Measurements from ENCODE around the gene ENG. TPM values are rescaled to one million over a fixed set of nuclear protein-coding genes. Genes with fewer than 3 reads are reported as not detected.
"Not testable (repeated sequence)": the region's sequence is repeated elsewhere in the genome, so short reads cannot be mapped to it uniquely, and the experiment has no call there.

Gene ENG
- polyA plus RNA-seq, 3 donors: 74.0 to 99.8 (median 89.8) TPM

DNA sequence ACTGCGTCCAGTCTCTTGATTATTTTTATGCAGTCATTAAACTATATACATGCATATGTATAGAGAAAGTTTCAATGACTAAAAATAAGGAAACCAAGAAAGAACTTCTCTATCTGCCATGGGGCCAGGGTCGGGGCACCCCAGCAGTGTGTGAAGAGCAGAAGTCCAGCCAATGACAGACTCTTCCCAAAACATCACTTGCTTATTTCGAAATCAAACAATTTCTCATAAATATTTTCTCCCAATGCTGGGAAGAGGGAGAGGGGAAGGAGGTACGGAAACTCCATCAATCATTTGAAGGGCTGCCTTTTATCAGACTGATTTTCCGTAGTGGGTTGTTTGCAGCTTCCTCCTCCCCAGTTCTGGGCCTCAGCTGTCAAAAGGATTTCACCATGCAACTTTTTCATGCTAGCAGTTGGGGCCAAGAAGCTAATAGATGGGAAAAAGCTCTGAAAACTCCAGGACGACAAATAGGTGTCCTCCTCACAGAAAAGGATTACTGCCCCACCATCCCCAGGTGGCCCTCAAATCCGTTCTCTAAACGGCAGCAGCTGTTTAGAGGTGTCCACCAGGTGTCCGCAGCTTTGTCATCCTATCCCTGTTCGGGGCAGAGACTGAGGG lies 52.4 kb downstream of the ENG start:
- DNase-seq: no peak

DNA sequence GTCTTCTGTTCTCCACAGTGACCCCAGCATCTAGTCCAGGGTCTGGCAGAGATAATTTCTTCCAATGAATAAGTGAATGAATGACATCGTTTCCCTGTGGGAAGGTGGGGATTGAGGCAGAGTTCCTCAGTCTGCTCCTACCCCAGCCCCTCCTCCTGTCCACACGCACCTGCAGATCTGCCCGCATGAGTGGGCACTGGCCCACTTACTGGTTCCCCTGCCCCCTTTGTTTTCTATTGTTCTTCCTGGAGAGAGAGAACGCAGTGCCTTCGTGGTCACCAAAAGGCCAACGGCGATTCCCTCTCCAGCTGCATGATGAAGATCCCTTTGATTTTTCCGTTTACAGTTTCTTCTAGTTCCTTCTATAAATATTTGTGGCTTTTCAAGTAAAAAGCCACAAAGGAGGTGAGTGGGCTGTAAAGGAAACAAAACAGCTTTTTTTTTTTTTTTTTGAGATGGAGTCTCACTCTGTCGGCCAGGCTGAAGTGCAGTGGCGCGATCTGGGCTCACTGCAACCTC lies 57.5 kb downstream of the ENG start:
- no peak for DNase-seq

DNA sequence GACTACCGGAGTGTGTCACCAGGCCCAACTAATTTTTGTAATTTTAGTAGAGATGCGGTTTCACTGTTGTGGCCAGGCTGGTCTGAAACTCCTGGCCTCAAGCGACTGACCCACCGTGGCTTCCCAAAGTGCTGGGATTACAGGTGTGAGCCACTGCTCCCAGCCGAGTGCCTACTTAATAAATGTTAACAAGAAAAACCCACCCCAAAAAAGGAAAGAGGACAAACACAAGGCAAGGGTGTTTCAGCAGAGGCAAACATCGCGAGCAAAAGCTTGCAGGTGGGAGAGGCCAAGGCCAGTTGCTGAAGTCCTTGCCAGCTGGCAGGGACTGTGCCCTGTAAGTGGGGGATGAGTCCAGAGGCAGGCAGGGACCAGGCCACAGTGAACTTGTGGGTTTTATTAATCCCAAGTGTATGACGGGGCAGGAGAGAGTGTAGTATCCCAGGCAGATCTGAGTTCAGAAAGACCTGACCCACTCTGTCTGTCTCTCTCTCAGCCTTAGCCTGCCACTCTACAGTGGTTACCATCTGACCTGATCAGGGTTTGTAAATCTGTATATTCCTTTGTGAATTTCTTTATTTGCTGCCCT lies 58.1 kb downstream of the ENG start:
- DNase-seq: no peak

DNA sequence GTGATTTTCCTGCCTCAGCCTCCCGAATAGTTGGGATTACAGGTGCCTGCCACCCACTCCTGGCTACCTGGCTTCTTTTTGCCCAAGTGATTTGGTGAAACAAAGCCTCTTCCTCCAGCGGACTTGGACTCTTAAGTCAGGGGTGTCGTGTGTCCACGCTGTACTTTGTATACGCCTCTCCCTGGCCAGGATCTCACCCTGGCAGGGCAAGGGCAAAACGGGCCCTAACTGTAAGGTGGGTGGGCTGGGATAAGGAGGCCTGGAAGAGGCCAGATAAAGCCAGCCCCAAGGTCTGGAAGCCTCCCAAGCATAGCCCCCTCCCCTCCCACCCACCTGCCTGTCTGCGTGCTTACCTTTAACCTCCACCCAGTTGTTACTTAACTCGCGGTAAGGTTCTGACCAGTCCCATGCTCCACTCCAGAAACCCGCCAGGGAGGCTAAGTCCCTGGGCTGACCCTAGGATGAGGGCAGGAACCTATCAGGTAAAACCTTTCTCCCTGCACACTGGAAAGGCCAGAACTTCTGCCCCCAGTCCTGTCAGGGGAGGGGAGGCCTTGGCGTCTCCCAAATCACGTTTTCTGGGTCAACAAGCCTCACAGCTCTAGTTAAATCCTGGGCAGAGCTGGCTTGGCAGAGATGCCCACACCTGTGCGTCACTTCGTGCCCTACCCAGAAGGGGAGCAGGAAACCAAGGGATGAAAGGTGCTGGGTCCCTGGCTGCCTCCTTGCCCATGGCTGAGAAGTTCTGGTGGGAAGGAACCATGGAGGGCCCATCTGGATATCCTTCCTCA lies 60.3 kb downstream of the ENG start:
- no peak for DNase-seq

DNA sequence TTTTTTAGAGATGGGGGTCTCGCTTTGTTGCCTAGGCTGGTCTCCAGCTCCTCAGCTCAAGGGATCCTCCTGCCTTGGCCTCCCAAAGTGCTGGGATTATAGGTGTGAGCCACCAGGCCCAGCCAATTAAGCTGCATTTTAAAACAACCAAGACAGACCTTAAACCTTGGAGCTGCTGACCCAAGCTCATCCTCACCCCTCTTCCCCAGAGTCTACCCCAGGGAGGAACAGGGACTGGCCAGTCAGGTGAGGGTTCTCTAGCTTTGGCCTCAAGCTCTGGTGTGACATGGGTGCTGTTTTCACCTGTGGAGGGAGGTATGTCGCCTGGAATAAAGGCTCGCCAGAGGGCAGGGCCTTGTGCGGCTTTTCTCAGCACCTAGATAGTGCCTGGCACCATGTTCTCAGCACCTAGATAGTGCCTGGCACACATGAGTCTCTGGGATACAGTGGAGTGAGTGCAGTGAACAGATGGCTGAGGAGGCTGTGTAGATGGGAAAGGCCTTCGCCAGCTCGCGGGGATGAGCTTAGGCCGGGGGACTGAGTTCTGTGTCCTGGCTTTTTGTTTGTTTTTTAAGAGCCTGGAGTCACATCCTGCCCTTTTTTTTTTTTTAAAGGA lies 61.3 kb downstream of the ENG start:
- DNase-seq: no peak

DNA sequence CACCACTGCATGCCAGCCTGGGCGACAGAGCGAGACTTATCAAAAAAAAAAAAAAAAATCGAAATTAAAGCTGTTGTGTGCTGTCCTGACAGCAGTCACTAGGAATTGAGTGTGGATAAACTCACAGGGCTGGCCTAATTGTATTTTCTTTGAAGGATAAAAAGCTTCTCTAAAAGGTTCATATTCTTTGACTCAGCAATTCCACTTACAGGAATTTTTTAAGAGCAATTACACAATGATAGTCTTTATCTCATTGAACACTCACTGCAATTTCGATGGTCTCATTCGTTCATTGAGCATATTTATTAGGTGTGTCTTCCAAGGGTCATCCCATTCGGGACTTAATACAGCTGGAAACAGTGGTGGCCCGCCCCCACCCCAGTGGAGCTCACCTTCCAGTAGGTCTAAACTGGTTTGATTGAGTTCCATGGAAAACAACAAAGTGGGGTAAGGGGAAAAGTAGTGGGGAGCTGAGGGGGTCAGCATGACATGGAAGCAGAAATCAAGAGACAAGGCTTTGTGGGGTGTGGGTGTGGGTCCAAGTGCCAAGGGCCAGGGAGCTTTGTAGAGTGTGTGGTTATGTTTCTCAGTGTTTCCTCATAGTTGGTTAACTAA lies 61.9 kb downstream of the ENG start:
- DNase-seq: no peak

DNA sequence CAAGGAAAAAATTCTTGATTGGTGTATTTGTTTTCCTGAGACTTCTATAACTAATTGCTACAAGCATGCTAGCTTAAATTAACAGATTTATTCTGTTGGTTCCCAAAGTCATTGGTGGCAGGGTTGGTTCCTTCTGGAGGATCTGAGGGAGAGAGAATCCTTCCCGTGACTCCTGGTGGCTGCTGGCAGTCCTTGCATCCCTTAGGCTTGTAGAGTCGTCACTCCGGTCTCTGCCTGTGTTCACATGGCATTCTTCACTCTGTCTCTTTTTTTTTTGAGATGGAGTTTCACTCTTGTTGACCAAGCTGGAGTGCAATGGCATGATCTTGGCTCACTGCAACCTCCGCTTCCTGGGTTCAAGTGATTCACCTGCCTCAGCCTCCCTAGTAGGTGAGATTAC lies 63.4 kb downstream of the ENG start:
- no peak for DNase-seq

DNA sequence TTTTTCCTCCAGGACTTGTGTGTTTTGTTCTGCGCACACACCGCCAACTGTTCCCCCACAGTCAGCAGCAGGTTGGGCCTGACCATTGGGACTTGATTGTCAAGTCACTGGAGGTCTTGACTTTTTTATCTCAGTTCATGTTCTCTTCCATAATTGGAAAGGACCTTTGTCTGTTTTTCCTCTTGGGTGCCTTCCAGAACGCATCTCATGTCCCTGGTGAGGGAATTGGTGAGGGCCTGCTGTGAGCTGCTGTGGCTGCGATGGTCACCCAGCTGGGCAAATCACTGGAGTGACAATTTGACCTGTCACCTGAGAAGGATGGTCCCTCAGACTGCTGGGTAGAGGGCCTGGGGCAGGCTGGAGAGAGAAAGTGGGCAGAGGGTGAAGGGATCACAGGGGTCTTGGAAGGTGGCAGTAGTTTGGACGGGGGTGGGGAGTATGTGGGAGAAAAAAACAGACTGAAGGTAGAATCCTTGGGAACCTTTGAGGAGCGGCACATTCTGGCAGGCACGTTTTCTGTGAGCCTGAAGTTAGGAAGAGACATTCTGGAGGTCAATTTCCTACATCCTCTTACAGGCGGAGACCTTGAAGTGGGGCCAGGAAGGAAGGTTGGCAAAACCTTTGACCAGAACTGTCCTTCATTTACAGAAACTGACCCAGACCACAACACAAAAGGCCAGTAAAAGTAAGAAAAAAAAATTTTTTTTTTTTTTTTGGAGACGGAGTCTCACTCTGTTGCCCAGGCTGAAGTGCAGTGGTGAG lies 64.2 kb downstream of the ENG start:
- no peak for DNase-seq

DNA sequence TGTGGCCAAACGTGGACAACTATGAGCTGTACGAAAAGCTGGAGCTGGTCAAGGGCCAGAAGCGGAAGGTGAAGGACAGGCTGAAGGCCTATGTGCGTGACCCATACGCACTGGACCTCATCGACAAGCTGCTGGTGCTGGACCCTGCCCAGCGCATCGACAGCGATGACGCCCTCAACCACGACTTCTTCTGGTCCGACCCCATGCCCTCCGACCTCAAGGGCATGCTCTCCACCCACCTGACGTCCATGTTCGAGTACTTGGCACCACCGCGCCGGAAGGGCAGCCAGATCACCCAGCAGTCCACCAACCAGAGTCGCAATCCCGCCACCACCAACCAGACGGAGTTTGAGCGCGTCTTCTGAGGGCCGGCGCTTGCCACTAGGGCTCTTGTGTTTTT lies 65.3 kb downstream of the ENG start:
- DNase-seq: no peak

DNA sequence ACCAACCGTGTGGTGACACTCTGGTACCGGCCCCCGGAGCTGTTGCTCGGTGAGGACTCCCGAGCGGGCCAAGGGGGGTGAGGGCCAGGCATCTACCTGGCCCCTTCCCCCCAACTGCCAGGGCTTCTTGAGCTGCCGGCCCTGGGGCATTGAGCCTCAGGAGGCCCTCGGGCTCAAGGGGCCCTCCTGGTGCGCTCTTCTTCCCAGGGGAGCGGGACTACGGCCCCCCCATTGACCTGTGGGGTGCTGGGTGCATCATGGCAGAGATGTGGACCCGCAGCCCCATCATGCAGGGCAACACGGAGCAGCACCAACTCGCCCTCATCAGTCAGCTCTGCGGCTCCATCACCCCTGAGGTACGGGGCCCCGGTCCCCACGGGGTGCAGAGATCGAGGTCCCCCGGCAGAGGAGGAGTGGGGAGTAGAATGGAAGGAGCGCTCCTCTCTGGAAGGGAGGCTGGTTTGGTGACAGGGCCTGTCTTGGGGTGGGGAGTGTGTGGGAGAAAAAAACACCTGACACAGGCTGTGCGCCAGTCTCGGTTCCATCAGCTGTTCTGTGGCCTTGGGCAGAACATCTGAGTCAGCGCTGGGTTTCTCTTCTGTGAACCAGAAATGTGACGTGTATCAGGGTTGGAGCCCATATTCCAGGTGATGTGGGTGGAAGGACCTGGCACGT lies 66.0 kb downstream of the ENG start:
- DNase-seq: no peak

DNA sequence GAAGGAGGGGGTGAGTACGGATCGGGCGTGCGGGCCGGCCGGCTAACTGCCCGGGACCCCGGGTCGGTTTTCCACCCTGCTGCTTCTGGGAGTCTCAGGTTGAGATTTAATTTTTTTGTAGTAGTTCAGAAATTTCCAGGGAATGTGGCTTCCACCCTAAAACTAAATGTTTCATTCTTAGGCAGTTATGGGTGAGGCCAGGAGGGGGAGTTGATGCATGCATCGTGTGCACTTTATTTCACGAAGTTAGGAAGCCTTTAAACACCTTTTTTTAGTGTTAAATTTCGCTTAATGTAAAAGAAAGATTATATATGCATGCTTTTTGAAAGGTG lies 67.7 kb downstream of the ENG start:
- no peak for DNase-seq

DNA sequence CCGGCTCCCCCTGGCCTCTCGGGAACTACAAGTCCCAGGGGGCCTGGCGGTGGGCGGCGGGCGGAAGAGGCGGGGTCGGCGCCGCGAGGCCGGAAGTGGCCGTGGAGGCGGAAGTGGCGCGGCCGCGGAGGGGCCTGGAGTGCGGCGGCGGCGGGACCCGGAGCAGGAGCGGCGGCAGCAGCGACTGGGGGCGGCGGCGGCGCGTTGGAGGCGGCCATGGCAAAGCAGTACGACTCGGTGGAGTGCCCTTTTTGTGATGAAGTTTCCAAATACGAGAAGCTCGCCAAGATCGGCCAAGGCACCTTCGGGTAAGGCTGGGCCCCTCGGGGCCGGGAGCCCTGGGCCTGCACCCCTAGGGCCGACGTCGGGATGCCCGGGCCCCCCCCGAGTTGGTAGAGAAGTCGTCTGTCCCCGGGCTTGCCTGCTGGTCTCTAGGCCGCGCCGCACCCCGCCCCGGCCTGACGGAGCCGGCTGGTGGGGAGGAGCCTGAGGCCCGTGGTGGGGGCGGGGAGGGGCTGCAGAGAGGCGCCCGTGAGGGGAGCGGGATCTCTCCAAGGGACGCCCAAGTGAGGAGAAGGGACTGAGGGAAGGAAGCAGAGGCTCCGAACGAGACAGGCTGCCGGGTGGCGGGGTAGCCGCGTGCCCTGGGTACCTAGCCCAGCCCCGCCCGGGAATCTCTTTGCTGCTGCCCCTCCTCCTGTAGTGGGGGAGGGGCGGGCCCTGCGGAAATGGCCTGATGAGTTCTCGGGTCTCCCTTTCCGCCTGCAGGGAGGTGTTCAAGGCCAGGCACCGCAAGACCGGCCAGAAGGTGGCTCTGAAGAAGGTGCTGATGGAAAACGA lies 68.3 kb downstream of the ENG start, which contains the start of gene CDK9:
Gene CDK9 (plus strand): TSS at position 102 of the 840 bp plus-strand sequence. CDS start 115 bp downstream, at position 217.
- DNase-seq: peak; percentile 88

DNA sequence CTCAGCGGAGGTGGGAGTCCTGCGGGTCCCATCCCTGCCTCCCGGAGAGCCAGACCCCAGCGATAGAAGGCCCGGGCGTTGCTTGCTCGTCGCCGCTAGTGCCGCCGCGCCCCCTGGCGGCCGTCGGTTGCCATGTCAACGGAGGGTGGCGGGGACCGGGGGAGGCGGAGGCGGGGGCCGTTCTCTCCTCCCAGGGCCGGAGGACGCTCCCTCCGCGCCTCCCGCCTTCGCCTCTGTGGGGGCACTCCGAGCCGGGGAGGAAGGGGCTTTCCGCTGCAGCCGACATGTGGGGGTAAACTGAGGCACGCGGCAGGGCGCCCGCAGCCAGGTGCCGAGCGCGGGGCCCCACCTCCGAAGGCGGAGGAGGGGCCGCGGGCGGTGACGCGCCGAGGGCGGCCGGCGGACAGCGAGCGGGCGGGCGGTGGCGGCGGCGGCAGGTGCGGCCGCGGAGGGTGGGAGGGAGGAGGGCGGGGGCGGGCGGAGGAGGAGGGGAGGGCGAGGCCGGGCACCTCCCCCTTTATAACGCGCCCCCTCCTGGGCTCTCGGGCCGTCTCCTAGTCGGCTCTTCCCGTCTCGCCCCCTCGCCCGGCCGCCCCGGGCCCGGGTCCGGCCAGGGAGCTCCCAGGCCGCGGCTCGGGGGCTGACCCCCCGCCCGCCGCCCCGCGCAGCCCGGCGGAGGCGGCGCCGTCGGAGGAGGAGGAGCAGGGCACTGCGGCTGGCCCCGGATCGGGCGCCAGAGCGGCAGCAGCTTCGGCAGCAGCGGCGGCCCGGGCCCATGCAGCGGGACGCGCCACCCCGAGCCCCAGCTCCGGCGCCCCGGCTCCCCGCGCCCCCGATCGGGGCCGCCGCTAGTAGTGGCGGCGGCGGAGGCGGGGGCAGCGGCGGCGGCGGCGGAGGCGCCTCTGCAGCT lies 69.2 kb downstream of the ENG start:
- DNase-seq: peak; percentile 87

DNA sequence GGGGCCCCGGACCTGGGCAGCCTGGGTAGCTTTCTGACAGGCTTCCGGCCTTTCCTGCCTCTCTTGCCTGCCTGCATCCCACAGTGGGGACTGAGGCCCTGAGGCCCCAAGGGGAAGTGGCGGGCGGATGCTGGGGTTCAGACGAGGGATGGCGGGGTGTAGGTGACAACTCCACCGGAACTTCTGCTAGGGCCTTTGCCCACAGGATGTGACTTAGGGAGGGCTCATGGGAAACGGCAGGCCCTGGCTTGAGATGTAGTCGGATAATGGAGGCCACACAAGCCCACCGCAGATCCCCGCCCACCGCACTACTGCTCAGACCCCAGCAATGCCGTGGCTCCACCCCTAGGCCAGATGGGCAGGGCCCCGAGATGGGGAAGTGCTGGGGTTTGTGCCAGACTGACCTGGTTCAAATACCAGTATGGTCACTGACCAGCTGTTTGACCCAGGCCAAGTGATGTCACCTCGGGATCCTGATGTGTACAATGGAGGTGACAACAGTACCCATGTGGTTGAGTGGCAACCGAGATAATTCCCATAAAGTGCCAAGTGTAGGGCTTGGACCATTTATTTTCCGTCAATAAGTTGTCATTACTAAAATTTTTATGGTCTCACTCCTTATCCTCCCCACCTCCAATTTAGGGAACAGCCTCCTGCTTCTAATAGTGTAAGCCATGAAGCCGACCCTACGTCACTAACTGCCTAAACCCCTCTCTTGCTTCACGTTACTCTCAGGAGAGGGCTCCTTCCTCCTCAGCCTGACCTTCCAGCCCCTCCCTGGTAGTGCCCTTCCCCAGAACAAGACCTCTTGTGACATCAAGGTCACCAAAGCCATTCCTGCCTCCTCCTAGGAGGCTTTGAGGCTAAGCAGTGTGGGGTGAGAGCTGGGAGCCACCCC lies 71.1 kb downstream of the ENG start:
- no peak for DNase-seq

DNA sequence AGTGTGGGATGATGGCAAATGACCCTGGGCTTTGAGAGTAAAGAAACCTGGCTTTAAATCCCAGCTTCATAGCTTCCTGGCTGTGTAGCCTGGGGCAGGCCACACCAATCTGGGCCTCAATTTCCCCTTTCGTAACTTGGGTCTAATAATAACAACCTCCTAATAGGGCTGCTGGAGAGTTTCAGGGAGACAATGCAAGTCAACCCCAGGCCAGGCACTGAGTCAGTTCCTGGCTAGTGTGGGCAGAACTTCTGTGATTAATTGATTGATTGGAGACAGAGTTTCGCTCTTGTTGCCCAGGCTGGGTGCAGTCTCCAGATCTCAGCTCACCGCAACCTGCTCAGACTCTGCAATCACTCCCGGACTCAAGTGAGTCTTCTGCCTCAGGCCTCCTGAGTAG lies 72.7 kb downstream of the ENG start:
- DNase-seq: no peak

DNA sequence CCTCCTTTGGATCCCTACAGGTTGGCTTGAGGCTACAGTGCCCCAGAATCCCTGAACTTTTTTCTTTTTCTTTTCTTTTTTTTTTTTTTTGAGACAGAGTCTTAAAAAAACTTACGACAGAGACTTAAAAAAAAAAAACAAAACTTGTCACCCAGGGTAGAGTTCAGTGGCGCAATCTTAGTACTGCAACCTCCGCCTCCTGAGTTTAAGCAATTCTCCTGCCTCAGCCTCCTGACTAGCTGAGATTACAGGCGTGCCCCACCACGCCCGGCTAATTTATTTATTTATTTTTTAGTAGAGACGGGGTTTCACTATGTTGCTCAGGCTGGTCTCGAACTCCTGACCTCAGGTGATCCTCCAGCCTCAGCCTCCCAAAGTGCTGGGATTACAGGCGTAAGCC lies 73.5 kb downstream of the ENG start:
- not testable (repeated sequence) for DNase-seq

DNA sequence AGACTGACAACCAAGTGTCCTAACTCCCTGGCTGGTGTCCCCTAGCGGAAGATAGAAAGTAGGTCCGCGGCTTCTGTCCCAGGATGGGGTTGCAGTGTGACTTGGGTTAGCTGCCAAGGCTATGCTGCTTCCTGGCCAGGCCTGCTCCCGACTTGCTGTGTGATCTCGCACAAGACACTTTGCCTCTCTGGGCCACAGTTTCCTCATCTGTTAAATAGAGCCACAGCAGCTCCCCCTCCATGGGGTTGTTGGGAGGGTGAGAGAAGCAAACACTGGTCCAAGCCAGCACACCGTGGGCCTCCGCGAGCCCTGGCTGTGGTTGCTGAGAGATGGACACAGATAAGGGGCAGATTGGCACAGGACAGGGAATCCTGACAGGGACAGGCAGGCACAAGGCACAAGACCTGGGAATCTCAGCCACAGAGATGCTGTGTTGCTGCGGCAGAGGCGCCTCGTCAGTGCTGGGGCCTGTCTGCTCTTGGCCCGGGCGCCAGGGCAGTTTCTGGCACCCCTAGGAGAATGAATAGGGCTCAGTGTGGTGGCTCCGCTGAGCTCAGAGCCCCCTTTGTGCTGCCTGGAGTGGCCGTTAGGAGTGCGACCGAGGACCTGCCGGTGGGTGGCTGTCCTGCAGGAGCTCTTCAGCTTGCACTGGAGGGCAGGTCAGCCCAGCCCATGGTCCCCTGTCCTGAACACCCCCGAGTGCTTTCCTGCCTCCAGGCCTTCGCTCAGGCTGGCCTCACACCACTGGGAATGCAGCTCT lies 74.2 kb downstream of the ENG start:
- DNase-seq: no peak

Measured in renal pelvis (tissue), 4 donors.